Effector memory CD8-positive, alpha-beta T cell (primary cell): ENCODE data around the gene CRYBG1.

Experiments
- ATAC-seq: fragments of 150-1000 bp; cut with Tn5 transposase; replicated peaks from 2 replicates; pipeline ENCODE4 v1.10.0; 2021; ENCODE audit warnings: mild to moderate bottlenecking, moderate library complexity
- DNase-seq, 3 experiments: peaks; one replicate each; pipeline ENCODE4 v3.0.0; 2021
- H3K27ac Mint-ChIP-seq, 2 donors: one replicate each; pipeline ENCODE4 v1.8.0; 2022; ENCODE audit warnings: mild to moderate bottlenecking in 2 of 2, mixed read lengths in 2 of 2, moderate library complexity in 2 of 2
- H3K27me3 Mint-ChIP-seq, 2 donors: one replicate each; pipeline ENCODE4 v1.8.0; 2022; ENCODE audit warnings: mixed read lengths in 2 of 2
- H3K36me3 Mint-ChIP-seq: one replicate; pipeline ENCODE4 v1.8.0; 2022; ENCODE audit warnings: mild to moderate bottlenecking, moderate library complexity, mixed read lengths; ENCODE audit not compliant: insufficient read depth
- H3K4me1 Mint-ChIP-seq, 2 donors: one replicate each; pipeline ENCODE4 v1.8.0; 2022; ENCODE audit warnings: low read depth in 2 of 2, mixed read lengths in 2 of 2
- H3K4me3 Mint-ChIP-seq, 2 donors: one replicate each; pipeline ENCODE4 v1.8.0; 2022; ENCODE audit warnings: mild to moderate bottlenecking in 2 of 2, mixed read lengths in 2 of 2, moderate library complexity in 2 of 2
- H3K9me3 Mint-ChIP-seq, 2 donors: one replicate each; pipeline ENCODE4 v1.8.0; 2022; ENCODE audit warnings: mixed read lengths in 2 of 2

Gene CRYBG1

GRCh38 chr6:106466211-106466610 lies 105.7 kb downstream of the CRYBG1 start:
- Mint-ChIP-seq H3K27ac (no peak overlapping the region), H3K9me3 (no peaks in the 10 kb centered on the region), H3K4me1 (no peaks in the 10 kb centered on the region), H3K4me3 (no peak overlapping the region), H3K36me3 (no peaks in the 10 kb centered on the region), H3K27me3 (peaks cover 9 to 17% of the 10 kb centered on the region in 2 donors)
- ATAC-seq, result no peak
- no peak for DNase-seq

DNA sequence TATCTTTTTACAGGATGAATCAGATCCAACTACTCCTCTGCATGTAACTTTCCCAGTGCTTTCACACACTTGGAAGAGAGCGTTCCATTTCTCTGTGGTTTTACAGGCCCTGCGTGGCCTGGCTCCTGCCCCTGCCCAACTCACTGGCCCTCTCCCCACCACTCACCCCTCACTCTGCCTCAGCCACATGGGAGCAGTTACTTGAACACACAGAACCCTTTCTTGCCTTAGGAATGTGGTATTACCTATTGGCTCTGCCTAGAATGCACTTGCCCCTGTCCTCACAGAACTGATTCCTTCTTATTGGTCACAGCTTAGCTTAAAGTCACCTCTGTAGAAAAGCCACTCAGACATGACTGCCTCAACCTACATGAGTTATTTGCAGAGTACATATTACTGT lies 108.4 kb downstream of the CRYBG1 start:
- Mint-ChIP-seq H3K9me3 (no peaks in the 10 kb centered on the region), H3K27ac (no peak overlapping the region), H3K4me1 (no peaks in the 10 kb centered on the region), H3K36me3 (no peaks in the 10 kb centered on the region), H3K27me3 (peaks cover 4 to 8% of the 10 kb centered on the region in 2 donors), H3K4me3 (no peak overlapping the region)
- DNase-seq (no peak), ATAC-seq (no peak)

DNA sequence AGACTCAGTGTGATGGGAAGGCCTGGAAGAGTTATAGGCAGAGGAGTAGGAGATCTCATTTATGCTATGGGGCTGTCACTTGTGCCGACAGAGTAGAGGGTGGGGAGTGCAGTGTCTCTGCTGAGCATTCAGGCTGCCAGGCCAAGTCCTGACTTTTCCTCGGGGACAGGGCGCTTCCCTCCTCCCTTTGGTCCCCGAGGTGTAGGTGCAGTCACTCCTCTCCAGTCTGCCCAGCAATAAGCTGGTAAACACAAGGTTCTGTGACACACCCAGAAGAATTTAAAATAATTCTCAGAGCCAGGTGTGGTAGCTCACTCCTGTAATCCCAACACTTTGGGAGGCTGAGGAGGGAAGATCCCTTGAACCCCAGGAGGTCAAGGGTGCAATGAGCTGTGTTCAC lies 109.4 kb downstream of the CRYBG1 start:
- Mint-ChIP-seq H3K4me1 (no peaks in the 10 kb centered on the region), H3K27ac (no peak overlapping the region), H3K36me3 (no peaks in the 10 kb centered on the region), H3K9me3 (no peaks in the 10 kb centered on the region), H3K27me3 (peaks cover 4 to 8% of the 10 kb centered on the region in 2 donors), H3K4me3 (no peak overlapping the region)
- DNase-seq (no peak), ATAC-seq (no peak)

DNA sequence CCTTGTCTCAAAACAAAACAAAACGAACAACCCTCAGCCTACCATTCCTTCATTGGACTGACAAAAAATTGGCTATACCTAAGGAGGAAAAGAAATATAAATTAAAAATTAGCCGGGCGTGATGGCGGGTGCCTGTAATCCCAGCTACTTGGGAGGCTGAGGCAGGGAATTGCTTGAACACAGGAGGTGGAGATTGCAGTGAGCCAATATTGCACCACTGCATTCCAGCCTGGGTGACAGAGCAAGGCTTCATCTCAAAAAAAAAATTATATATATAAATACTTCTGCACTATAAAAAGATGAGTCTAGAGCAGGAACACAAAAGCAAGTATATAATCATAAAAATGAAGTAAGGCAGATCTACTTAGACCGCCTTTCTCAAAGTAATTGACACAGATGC lies 109.8 kb downstream of the CRYBG1 start:
- DNase-seq, result no peak
- no peak overlapping the region for H3K4me3 Mint-ChIP-seq
- H3K9me3 Mint-ChIP-seq, result no peaks in the 10 kb centered on the region

DNA sequence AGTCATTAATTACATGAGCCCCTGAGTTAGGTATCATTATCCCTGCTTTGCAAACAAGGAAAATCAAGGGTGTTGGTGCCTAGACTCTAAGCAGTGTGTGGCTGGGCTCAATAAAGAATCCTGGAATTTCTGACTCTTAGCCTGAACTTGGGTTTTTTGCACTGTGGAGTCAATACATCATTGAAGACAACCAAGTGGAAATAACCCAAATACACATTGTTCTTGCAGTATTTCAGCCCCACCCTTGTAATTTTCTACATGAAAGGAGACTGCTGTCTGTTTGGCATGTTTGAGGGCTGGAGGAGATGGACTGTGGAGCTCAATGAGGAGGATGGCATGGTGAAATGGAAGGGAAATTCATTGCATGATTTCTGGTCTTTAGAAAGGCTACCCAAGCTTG lies 110.3 kb downstream of the CRYBG1 start:
- H3K4me1 Mint-ChIP-seq, result no peaks in the 10 kb centered on the region
- no peaks in the 10 kb centered on the region for H3K36me3 Mint-ChIP-seq
- peaks cover 3 to 8% of the 10 kb centered on the region in 2 donors for H3K27me3 Mint-ChIP-seq
- no peaks in the 10 kb centered on the region for H3K9me3 Mint-ChIP-seq
- no peak overlapping the region for H3K4me3 Mint-ChIP-seq
- DNase-seq (no peak), ATAC-seq (no peak)
- H3K27ac Mint-ChIP-seq, result no peak overlapping the region

More for the DNA sequence above, 109.8 kb downstream of the CRYBG1 start:
- Mint-ChIP-seq H3K4me1 (no peaks in the 10 kb centered on the region), H3K27ac (no peak overlapping the region), H3K27me3 (peaks cover 4 to 8% of the 10 kb centered on the region in 2 donors), H3K36me3 (no peaks in the 10 kb centered on the region)
- ATAC-seq, result no peak

GRCh38 chr6:106473812-106474211 lies 113.3 kb downstream of the CRYBG1 start:
- Mint-ChIP-seq H3K9me3 (no peaks in the 10 kb centered on the region), H3K27ac (no peak overlapping the region), H3K36me3 (no peaks in the 10 kb centered on the region), H3K27me3 (peaks cover 0 to 7% of the 10 kb centered on the region in 2 donors), H3K4me1 (no peaks in the 10 kb centered on the region), H3K4me3 (no peak overlapping the region)
- ATAC-seq, result no peak
- DNase-seq, result no peak

DNA sequence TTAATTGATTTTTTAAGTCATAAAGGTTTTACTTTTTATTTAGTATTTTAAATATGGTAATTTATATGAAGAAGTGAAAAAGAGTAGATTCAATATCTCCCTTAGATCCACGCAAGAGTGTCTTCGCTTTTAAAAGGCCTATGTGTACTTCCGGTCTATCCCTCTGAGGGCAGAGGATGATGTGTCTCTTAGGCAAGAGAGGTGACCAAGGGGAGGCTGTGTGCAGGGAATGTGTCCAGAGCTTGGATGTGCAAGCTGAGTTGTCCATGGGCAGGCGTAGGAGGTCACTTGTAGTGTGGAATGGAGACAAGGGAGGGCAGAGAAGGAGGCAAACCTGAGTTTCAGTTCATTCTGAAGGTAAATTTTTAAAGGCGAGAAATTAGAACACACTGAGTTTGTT lies 113.9 kb downstream of the CRYBG1 start:
- H3K36me3 Mint-ChIP-seq, result no peaks in the 10 kb centered on the region
- no peak for ATAC-seq
- DNase-seq, result no peak
- H3K9me3 Mint-ChIP-seq, result no peaks in the 10 kb centered on the region
- no peak overlapping the region for H3K27ac Mint-ChIP-seq
- H3K27me3 Mint-ChIP-seq, result peaks cover 0 to 7% of the 10 kb centered on the region in 2 donors
- H3K4me3 Mint-ChIP-seq, result no peak overlapping the region
- no peaks in the 10 kb centered on the region for H3K4me1 Mint-ChIP-seq

DNA sequence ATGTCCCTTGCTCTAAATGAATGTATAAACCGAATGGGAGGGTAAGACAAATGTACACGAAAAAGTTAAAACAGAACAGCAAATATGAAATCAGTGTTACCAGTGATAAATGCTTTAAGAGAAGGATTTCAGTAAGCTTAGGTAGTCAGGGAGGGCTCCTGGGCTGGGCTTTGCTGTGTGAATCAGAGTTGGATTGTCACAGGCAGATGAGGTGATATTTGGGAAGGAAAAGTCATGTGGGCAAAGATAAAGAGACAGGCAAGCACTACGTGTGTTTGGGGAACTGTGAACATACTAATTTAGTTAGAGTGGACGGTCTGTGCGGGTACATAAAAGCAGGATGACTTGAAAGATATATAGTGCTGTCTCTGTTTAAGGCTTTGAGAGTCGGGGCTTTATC lies 114.8 kb downstream of the CRYBG1 start:
- no peaks in the 10 kb centered on the region for H3K4me1 Mint-ChIP-seq
- DNase-seq (no peak), ATAC-seq (no peak)
- no peak overlapping the region for H3K27ac Mint-ChIP-seq
- peaks cover 0 to 7% of the 10 kb centered on the region in 2 donors for H3K27me3 Mint-ChIP-seq
- no peaks in the 10 kb centered on the region for H3K36me3 Mint-ChIP-seq
- no peak overlapping the region for H3K4me3 Mint-ChIP-seq
- H3K9me3 Mint-ChIP-seq, result no peaks in the 10 kb centered on the region

- no peak for ATAC-seq
- no peak overlapping the region for H3K4me3 Mint-ChIP-seq
- H3K27me3 Mint-ChIP-seq, result peaks cover 0 to 7% of the 10 kb centered on the region in 2 donors
- no peaks in the 10 kb centered on the region for H3K4me1 Mint-ChIP-seq
- DNase-seq, result no peak
- no peaks in the 10 kb centered on the region for H3K9me3 Mint-ChIP-seq
- no peaks in the 10 kb centered on the region for H3K36me3 Mint-ChIP-seq
- H3K27ac Mint-ChIP-seq, result no peak overlapping the region
Measured at GRCh38 chr6:106476331-106477105, 116.0 kb downstream of the CRYBG1 start.

DNA sequence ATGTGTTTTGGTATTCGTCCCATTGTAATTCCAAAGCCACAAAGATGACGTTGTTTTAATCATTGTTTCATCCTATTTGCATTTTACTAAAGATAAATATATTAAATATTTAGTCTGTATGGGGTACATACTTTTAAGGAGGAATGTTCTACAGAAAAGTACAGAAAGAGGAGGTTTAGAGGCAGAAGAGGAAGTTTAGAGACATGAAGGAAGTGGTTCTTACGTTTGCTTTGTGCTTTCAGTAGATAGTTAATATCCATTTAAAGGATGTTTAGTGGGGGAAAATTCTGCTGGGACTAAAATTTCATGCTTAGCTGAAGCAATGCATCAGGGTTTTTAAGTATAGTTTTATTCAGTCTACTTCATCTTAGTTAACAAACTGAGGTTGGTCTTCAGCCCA lies 116.6 kb downstream of the CRYBG1 start:
- Mint-ChIP-seq H3K27me3 (peaks cover 0 to 7% of the 10 kb centered on the region in 2 donors), H3K27ac (no peak overlapping the region), H3K9me3 (no peaks in the 10 kb centered on the region), H3K4me1 (no peaks in the 10 kb centered on the region), H3K4me3 (no peak overlapping the region), H3K36me3 (no peaks in the 10 kb centered on the region)
- no peak for DNase-seq
- ATAC-seq, result no peak

DNA sequence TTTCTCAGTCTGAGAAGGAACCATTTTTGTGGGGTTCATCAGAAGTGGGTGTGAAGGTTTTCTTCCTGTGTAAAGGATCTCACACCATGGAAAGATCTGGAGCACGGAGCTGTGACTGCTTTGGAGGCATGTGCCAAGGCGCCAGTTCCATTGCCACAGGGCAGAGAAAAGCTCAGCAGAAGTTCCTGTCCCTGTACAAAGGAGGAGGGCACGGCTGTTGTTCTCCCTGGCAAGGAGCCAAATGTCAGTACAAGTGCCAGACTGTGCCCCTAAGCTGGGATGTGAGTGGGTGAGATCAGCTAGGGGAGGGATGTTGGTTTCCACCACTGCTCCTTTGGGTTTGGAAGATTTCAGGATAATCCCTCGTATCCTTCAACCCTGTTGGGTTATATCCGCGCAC lies 117.3 kb downstream of the CRYBG1 start:
- Mint-ChIP-seq H3K4me1 (no peaks in the 10 kb centered on the region), H3K27ac (no peak overlapping the region), H3K36me3 (no peaks in the 10 kb centered on the region), H3K9me3 (no peaks in the 10 kb centered on the region), H3K27me3 (peaks cover 0 to 7% of the 10 kb centered on the region in 2 donors), H3K4me3 (no peak overlapping the region)
- ATAC-seq (no peak), DNase-seq (no peak)

DNA sequence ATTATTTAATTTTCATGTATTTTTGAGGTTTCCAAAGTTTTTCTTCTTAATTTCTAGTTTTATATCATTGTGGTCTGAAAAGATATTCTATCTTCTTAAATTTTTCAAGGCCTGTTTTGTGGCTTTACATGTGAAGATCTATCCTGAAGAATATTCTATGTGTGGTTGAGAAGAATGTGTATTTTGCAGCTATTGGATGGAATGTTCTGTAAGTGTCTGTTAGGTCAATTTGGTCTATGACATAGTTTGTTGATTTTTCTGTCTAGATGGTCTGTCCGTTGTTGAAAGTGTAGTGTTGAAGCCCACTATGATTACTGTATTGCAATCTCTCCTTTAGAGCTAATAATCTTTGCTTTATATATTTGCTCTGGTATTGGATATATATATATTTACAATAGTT lies 125.7 kb downstream of the CRYBG1 start:
- no peak overlapping the region for H3K4me3 Mint-ChIP-seq
- H3K4me1 Mint-ChIP-seq, result no peaks in the 10 kb centered on the region
- H3K27me3 Mint-ChIP-seq, result no peaks in the 10 kb centered on the region
- H3K36me3 Mint-ChIP-seq, result no peaks in the 10 kb centered on the region
- no peak overlapping the region for H3K27ac Mint-ChIP-seq
- ATAC-seq (no peak), DNase-seq (no peak)
- H3K9me3 Mint-ChIP-seq, result no peaks in the 10 kb centered on the region

DNA sequence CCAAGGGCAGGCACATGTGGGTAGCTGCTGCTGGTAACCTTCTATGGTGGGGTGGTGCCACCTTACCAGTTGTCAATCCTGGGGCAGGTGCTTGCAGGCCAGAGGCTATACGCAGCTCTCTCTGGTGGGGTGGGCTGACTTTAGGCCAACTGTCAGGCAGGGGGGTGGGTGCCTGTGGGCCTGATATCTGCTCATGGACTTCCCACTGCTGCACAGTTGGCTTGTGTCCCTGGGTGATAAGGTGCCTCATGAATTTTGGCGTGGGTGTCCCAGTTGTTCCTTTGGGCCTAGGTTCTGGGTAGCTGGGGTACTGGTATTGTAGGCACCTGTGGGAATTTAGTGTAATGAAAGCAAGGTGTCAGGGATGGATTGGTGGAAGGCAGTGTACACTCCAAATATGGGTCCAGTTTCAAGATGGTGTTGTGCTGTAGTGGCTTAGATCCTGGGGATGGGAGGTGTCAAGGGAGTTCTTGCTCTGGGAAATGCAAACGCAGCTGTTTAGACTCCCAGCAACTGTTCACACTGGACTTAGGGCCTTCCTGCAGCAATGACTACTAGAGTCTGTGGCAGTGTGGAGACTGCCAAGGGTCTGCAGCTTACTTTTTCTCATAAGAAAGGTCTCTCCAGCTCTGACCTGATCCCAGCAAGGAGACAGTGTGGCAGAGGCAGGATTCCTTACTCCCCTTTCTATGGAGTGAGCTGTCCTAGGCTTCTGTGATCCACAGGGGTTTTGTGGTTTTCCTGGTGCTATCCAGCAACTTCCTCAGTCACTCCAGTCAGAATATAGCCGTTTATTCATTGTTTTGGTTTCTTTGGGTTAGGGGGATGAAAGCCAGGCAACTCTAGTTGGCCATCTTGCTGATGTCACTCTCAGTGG lies 128.2 kb downstream of the CRYBG1 start:
- ATAC-seq (no peak), DNase-seq (no peak)
- H3K9me3 Mint-ChIP-seq, result no peaks in the 10 kb centered on the region
- peaks cover 0 to 6% of the 10 kb centered on the region in 2 donors for H3K27me3 Mint-ChIP-seq
- H3K4me1 Mint-ChIP-seq, result no peaks in the 10 kb centered on the region
- peak overlapping the region in 1 of 2 donors; percentile 36 for H3K27ac Mint-ChIP-seq
- H3K36me3 Mint-ChIP-seq, result no peaks in the 10 kb centered on the region
- H3K4me3 Mint-ChIP-seq, result no peak overlapping the region

DNA sequence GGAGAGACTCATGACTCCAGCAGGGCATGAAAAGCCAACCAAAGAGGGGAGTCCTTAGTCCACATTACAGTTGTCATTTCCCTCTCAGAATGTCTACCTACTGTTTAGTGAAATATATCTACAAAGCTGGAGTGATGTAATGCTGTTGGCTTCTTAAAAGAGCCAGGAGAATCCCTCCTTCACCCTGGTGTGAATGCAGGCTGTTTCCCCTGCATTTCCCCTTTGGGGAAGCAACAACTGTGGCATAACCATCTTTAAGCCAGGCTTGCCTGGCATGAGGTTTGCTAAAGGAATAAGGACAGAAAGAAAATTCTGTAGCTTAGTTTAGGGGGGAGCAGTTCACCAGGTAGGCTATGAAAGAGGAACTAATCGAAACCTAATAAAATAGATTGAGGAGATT lies 129.5 kb downstream of the CRYBG1 start:
- ATAC-seq, result no peak
- H3K4me1 Mint-ChIP-seq, result no peaks in the 10 kb centered on the region
- H3K9me3 Mint-ChIP-seq, result no peaks in the 10 kb centered on the region
- no peak for DNase-seq
- no peak overlapping the region for H3K27ac Mint-ChIP-seq
- H3K27me3 Mint-ChIP-seq, result peaks cover 0 to 8% of the 10 kb centered on the region in 2 donors
- no peak overlapping the region for H3K4me3 Mint-ChIP-seq
- H3K36me3 Mint-ChIP-seq, result no peaks in the 10 kb centered on the region
